ENCODE results near the gene HNRNPF. TPM values are rescaled to one million over a fixed set of nuclear protein-coding genes. Genes with fewer than 3 reads are reported as not detected.
A peak's percentile ranks its signal among the peaks of the same experiment; 100 is the strongest.

Gene HNRNPF
- total RNA-seq, 4 donors from 2014 or later: 154 to 229 (median 189) TPM

- H3K27me3 ChIP-seq: no peaks in the 10 kb centered on the region
- peak overlapping the region; percentile 24 to 74 (median 54) for H3K4me3 ChIP-seq
- TF ChIP-seq CTCF (IDR thresholded peaks at IDR 0.05) (peak in 5 of 6 experiments; percentile 16 to 52 (median 39)), POLR2A (IDR thresholded peaks at IDR 0.05) (peak in 1 of 4 donors; percentile 30)
- no peaks in the 10 kb centered on the region for H3K9me3 ChIP-seq
- intact Hi-C loops (cut with DNase I): no loop called here
- H3K36me3 ChIP-seq: no peaks in the 10 kb centered on the region
- peak overlapping the region; percentile 29 to 80 (median 76) for H3K27ac ChIP-seq
- WGBS, 2 donors: 3 to 4% methylated on average over 11 to 14 of the region's 48 CpGs
- peaks cover 9 to 17% (median 11%) of the 10 kb centered on the region in 3 donors for H3K4me1 ChIP-seq
- DNase-seq: peak; percentile 47
Measured at GRCh38 chr10:43362191-43362839, 46.7 kb downstream of the HNRNPF start.

GRCh38 chr10:43361547-43362190 lies 47.3 kb downstream of the HNRNPF start:
- intact Hi-C loops (cut with DNase I): no loop called here
- peaks cover 9 to 18% (median 11%) of the 10 kb centered on the region in 3 donors for H3K4me1 ChIP-seq
- no peak for DNase-seq
- TF ChIP-seq POLR2A (IDR thresholded peaks at IDR 0.05): no peak
- TF ChIP-seq CTCF (IDR thresholded peaks at IDR 0.05): no peak
- H3K4me3 ChIP-seq: peak overlapping the region; percentile 24 to 74 (median 54)
- WGBS, 2 donors: 23 to 36% methylated on average over 10 to 14 of the region's 21 CpGs
- no peaks in the 10 kb centered on the region for H3K36me3 ChIP-seq
- no peaks in the 10 kb centered on the region for H3K9me3 ChIP-seq
- no peaks in the 10 kb centered on the region for H3K27me3 ChIP-seq
- H3K27ac ChIP-seq: peak overlapping the region; percentile 29 to 80 (median 76)

GRCh38 chr10:43360086-43360485 lies 48.9 kb downstream of the HNRNPF start:
- Histone ChIP-seq H3K4me3 (no peak overlapping the region), H3K9me3 (no peaks in the 10 kb centered on the region), H3K36me3 (no peaks in the 10 kb centered on the region), H3K27me3 (no peaks in the 10 kb centered on the region), H3K27ac (no peak overlapping the region), H3K4me1 (peaks cover 9 to 31% (median 11%) of the 10 kb centered on the region in 3 donors)
- intact Hi-C loops (cut with DNase I): no loop called here
- 60 to 75% methylated on average over 6 of the region's 6 CpGs for WGBS, 2 donors
- TF ChIP-seq CTCF (IDR thresholded peaks at IDR 0.05) (no peak), POLR2A (IDR thresholded peaks at IDR 0.05) (no peak)
- DNase-seq: no peak

GRCh38 chr10:43355749-43356371 lies 53.1 kb downstream of the HNRNPF start:
- H3K9me3 ChIP-seq: no peaks in the 10 kb centered on the region
- peaks cover 0 to 19% (median 0%) of the 10 kb centered on the region in 3 donors for H3K4me1 ChIP-seq
- H3K27me3 ChIP-seq: peaks cover 0 to 8% (median 2%) of the 10 kb centered on the region in 4 donors
- DNase-seq: no peak
- TF ChIP-seq POLR2A (IDR thresholded peaks at IDR 0.05) (no peak), CTCF (IDR thresholded peaks at IDR 0.05) (no peak)
- H3K27ac ChIP-seq: no peak overlapping the region
- H3K36me3 ChIP-seq: no peaks in the 10 kb centered on the region
- WGBS, 2 donors: 28 to 31% methylated on average over 3 to 4 of the region's 4 CpGs
- intact Hi-C loops (cut with DNase I): no loop called here
- no peak overlapping the region for H3K4me3 ChIP-seq

GRCh38 chr10:43354879-43355380 lies 54.1 kb downstream of the HNRNPF start:
- intact Hi-C loops (cut with DNase I): no loop called here
- Histone ChIP-seq H3K27me3 (peaks cover 0 to 16% (median 3%) of the 10 kb centered on the region in 4 donors), H3K9me3 (no peaks in the 10 kb centered on the region), H3K4me1 (peaks cover 0 to 23% (median 0%) of the 10 kb centered on the region in 3 donors), H3K36me3 (no peaks in the 10 kb centered on the region), H3K27ac (no peak overlapping the region), H3K4me3 (no peak overlapping the region)
- WGBS, 2 donors: 15 to 20% methylated on average over 2 of the region's 2 CpGs
- TF ChIP-seq CTCF (IDR thresholded peaks at IDR 0.05) (no peak), POLR2A (IDR thresholded peaks at IDR 0.05) (no peak)
- DNase-seq: no peak

Data from esophagus squamous epithelium (tissue), 5 donors.